ENCODE results near the gene RASL11A. TPM values are rescaled to one million over a fixed set of nuclear protein-coding genes. Genes with fewer than 3 reads are reported as not detected.

The RASL11A gene
- total RNA-seq, 1 experiment from 2014 or later = 2.7 TPM

- Histone ChIP-seq H4K5ac (ENCODE audit: insufficient read length, low read depth, low read length) (peak overlapping the region; percentile 96), H2BK5ac (ENCODE audit: insufficient read length, low read length) (no peak overlapping the region), H3K4me2 (ENCODE audit: insufficient read depth, insufficient read length, low read length) (peak overlapping the region; percentile 96), H2AFZ (ENCODE audit: low read length) (no peak overlapping the region), H4K8ac (replicated peaks; ENCODE audit: insufficient read length, low read depth, low read length) (peak overlapping the region; percentile 51), H3K79me1 (ENCODE audit: insufficient read depth, low read depth, low read length, poor library complexity, severe bottlenecking) (no peaks in the 10 kb centered on the region), H3K4ac (ENCODE audit: low read depth, low read length) (no peak overlapping the region), H3K23ac (ENCODE audit: insufficient read length, low read depth, low read length) (no peak overlapping the region), H3K27ac (ENCODE audit: insufficient read length, low read depth, low read length) (peak overlapping the region; percentile 68), H3K18ac (ENCODE audit: insufficient read length, low read depth, low read length) (peak overlapping the region; percentile 98), H3T11ph (ENCODE audit: low read length) (no peak overlapping the region), H3K23me2 (ENCODE audit: insufficient read length, low read depth, low read length, poor library complexity, severe bottlenecking) (peaks cover 10% of the 10 kb centered on the region), H3K9me3 (ENCODE audit: control insufficient read depth, low read depth, low read length) (no peaks in the 10 kb centered on the region), H2AK5ac (ENCODE audit: insufficient read length, low read length) (no peak overlapping the region), H2BK120ac (ENCODE audit: low read depth, low read length, poor library complexity, severe bottlenecking) (no peak overlapping the region), H3K9ac (ENCODE audit: extremely low read depth, insufficient read length, low read length) (peak overlapping the region; percentile 99), H2BK15ac (ENCODE audit: low read depth, low read length) (no peak overlapping the region), H3K56ac (ENCODE audit: insufficient read length, low read depth, low read length) (peak overlapping the region; percentile 70), H3K79me2 (ENCODE audit: insufficient read depth, low read length) (peaks cover 22% of the 10 kb centered on the region), H4K20me1 (ENCODE audit: control insufficient read depth, insufficient read depth, insufficient read length) (no peaks in the 10 kb centered on the region), H3K27me3 (ENCODE audit: insufficient read depth, low read length) (no peaks in the 10 kb centered on the region), H2BK20ac (ENCODE audit: low read depth, low read length, poor library complexity, severe bottlenecking) (no peak overlapping the region), H3K4me1 (ENCODE audit: insufficient read depth, low read length) (no peaks in the 10 kb centered on the region), H4K91ac (ENCODE audit: insufficient read length, low read depth, low read length) (no peak overlapping the region), H3K14ac (ENCODE audit: insufficient read depth, low read length) (peak overlapping the region; percentile 99; the same call in 1 of the 2 replicates), H2BK12ac (ENCODE audit: insufficient read length, low read depth, low read length) (no peak overlapping the region)
- peaks cover 0 to 5% of the 10 kb centered on the region in 2 experiments; a peak in 1 of 5 replicates for H3K9me3 Mint-ChIP-seq
- peaks cover 41 to 61% (median 53%) of the 10 kb centered on the region in 3 experiments for H3K36me3 Mint-ChIP-seq (ENCODE audit: insufficient read depth in 1 of 3, low read depth in 3 of 3)
- TF ChIP-seq, protein P1, sequence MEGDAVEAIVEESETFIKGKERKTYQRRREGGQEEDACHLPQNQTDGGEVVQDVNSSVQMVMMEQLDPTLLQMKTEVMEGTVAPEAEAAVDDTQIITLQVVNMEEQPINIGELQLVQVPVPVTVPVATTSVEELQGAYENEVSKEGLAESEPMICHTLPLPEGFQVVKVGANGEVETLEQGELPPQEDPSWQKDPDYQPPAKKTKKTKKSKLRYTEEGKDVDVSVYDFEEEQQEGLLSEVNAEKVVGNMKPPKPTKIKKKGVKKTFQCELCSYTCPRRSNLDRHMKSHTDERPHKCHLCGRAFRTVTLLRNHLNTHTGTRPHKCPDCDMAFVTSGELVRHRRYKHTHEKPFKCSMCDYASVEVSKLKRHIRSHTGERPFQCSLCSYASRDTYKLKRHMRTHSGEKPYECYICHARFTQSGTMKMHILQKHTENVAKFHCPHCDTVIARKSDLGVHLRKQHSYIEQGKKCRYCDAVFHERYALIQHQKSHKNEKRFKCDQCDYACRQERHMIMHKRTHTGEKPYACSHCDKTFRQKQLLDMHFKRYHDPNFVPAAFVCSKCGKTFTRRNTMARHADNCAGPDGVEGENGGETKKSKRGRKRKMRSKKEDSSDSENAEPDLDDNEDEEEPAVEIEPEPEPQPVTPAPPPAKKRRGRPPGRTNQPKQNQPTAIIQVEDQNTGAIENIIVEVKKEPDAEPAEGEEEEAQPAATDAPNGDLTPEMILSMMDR (conservative IDR thresholded peaks at IDR 0.05) = no peak
- H3K4me3 Mint-ChIP-seq = peak overlapping the region; percentile 93 to 95
- H3K4me1 Mint-ChIP-seq = peaks cover 15 to 25% of the 10 kb centered on the region in 2 experiments
- H3K27me3 Mint-ChIP-seq (ENCODE audit: low read depth) = no peaks in the 10 kb centered on the region
- no peak for DNase-seq
- peak overlapping the region; percentile 97 to 100 (median 98) for H3K27ac Mint-ChIP-seq
Measured at GRCh38 chr13:27252467-27252866, 18.2 kb upstream of the RASL11A start.

All from H9 (cell line).